ENCODE measurements around the gene TIMM22.

Gene TIMM22

GRCh38 chr17:1018547-1018946, 21.6 kb downstream of the TIMM22 start:
- no peak for DNase-seq (ENCODE audit: low read depth, low spot score)

GRCh38 chr17:1019451-1019850, 22.5 kb downstream of the TIMM22 start:
- no peak for DNase-seq (ENCODE audit: low read depth, low spot score)

GRCh38 chr17:1021147-1021546, 24.2 kb downstream of the TIMM22 start:
- DNase-seq (ENCODE audit: low read depth, low spot score): no peak

DNA sequence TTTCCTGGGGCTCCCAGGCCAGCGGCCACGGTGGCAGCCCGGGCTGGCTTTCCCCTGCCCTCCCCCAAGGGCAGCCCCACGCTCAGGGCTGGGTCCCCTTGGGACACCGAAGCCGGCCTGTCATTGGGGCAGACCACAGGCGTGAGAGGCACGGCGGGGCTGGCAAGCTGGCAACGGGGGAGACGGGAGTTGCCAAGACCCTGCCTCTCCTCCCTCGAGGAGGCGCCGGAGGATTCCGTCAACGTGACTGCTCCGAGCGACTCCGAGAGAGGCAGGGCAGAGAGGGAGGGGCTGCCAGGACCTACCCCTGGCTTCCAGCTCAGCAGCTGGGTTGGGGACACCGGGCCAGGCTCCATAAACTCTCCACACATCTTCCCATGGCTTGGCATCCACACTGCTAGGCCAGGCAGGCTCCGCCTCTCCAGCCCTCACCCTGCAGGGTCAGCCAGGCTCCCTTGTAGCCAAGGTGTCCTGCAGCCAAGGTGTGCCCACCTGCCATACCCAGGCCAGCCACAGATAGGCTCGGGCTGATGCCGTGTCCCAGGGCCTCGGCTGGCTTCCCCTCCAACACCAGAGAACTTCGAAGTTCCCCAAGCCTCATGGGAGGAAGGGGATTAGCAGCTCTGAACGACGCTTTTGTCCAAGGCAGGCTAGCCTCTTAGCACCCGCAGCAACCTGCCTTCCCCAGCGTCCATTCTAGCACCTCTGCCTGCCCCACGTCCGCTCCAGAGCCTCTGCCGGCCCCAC, 25.5 kb downstream of the TIMM22 start:
- no peak for DNase-seq (ENCODE audit: low read depth, low spot score)

- DNase-seq (ENCODE audit: low read depth, low spot score): no peak
Measured at GRCh38 chr17:1024076-1024475, 27.1 kb downstream of the TIMM22 start.

DNA sequence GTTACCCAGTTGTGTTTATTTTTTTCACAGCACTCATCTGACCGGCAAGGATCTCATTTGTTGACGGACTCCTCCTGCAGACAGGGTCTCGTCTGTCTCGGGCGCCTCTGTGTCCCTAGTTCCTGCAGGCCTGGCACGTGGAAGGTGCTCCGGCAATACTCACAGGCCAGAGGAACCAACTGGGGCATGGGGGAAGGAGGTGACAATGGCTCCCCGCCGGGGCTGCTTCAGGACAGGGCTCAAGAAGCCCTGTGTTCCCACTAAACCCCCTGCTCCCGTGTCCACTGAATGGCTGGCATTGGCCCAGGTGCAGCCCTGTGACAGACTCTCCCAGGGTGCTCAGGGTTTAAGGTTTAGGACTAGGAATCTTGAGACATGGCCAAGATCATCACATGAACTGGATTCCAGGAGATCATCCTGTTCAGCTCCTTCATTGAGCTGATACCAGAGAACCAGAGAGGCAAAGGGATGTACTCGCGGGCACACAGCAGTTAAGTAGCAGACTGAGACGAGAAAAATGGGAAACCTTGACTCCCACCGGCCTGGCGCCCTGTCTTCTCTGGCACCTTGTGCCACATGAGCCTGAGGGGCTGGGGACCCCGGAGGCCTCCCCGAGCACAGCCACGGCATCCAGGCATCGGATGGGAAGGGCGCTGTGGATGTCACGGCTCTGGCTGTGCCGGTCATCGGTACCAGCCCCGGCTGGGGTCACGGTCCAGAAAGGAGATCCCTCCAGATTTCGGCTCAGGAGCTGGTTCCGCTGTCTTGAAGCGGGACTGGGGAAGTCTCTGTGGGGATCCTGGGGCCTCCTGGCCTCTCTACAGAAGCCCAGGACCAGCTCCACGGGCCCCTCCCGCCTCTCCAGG, 29.0 kb downstream of the TIMM22 start:
- no peak for DNase-seq (ENCODE audit: low read depth, low spot score)

DNA sequence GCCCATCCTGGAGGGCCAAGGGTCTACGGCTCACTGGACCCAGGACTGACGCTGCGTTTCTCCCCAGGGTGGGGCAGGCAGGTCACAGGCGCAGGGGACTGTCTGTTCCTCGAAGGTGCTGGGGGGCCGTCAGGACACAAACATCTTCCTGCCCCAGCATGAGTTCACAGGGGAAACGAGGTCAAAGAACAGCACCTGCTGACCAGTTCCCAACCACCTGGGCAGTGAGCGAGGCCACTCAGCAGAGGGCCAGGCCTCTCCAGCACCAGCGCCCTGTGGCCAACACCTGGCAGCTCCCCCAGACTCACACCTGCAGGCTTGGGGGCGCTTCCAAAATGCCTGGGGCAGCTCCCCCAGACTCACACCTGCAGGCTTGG, 29.7 kb downstream of the TIMM22 start:
- DNase-seq (ENCODE audit: low read depth, low spot score): no peak

DNA sequence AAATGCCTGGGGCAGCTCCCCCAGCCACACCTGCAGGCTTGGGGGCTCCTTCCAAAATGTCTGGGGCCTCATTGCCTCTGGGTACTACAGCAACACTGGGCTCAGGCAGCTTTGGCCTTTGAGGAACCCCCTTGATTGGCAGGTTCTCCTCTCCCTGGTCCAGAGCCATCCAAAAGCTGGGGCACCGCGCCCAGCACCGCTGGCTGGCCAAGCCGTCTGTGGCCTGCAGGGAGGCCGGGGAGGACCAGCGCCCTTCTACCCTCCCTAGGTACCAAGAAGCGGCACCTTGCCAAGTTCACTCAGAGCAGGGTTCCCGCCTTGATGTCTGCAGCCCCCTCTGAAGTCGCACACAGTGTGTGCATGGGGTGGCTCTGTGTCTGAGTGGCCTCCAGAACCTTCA, 30.1 kb downstream of the TIMM22 start:
- no peak for DNase-seq (ENCODE audit: low read depth, low spot score)

DNA sequence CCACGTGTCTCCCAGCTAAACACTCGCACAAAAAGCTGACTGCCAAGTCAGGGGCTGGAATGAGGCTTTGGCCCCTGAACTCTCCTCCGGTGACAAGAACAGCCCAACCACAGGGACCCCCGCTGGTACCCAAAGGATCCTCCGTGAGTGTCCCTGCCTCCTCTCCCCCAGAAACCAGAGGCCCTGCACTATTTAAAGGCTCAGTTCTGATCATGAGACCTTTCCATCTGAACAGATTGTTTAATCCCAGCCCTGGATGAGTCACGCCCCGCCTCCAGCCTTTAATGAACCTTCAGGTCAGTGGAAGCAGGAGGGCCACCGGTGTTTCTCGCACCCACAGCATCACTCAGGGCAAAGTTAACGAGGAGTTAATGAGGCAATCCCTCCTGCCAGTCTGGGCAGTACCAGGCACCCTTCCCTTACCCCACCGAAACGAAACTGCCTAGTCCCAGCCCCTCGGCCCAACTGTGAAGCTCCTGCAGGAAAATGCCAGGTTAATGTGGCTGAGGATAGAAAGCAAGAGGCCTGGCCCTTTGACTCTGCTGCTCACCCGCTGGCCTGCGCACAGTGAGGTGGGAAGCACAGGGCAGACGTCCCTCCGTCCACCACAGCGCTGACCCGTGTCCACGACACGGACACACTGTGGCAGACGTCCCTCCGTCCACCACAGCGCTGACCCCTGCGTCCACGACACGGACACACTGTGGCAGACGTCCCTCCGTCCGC, 32.4 kb downstream of the TIMM22 start:
- no peak for DNase-seq (ENCODE audit: low read depth, low spot score)

DNA sequence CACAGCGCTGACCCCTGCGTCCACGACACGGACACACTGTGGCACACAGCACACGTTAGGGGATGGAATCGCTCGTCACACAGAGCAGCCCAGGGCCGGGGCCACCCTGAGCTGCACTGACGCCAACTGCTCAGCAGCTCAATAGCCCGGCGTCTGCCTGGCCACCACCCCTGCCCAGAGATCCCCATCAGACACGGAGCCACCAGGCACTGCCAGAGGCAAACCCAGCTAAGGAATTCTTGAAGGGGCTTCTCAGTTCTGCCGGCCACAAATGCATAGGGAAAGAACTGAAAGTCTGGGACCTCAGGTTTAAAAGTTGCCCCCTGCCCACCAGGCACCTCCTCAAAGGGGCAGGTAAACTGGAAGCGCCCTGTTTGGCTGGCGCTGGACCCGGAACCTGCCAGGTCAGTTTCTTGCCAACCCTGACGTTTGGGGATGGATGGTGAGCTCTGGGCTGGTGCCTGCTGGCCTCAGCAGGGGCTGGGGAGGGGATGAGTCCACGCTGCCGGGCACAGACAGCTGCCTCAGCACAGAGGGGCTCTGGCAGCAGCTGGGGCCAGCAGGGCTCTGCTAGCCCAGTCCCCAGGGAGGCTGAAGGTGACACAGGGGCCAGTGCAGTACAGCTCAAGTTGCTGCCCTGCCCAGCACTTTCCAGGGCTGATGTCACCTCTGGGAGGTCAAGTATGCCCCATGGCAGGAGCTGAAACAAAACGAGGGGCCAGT, 33.2 kb downstream of the TIMM22 start:
- DNase-seq (ENCODE audit: low read depth, low spot score): no peak

DNA sequence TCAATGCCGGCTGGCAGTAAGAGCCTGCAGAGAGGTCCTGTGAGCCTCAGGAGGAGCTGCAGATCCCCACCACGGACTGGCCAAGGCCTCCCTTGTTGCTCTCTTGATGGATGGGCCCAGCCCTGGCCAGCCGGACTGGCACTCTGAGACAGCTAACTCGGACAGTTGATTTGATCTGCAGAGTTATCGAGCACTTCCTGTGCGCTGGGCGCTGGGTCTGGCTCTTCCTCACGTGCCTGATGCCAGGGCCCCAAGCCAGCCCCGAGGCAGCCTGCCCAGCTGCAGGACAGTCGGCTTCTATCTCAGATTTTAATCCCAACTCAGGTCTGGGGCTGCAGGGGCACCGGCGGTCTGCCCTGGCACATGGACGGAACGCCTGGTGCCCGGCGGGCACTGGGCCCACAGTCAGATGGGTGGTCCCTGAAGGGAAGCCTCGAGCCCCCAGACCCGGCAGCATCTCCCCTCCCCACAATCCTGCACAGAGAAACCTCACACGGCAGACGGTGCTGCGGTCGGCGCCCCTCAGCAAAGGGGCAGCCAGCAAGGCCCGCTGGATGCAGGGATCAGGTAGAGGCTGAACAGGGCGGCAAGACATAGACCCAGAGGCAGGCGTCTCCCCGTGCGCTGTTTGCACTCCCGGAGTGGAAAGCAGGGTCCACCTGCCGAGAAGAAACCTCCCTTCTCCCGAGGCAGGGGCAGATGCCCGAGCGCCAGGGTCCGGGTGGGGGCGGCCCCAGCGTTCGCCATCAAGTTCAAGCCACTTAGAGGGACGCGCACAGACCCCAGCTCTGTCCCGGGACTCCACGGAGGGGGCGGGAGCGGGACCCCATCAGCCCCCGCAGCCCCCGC, 34.0 kb downstream of the TIMM22 start:
- DNase-seq (ENCODE audit: low read depth, low spot score): no peak

GRCh38 chr17:1031711-1032110, 34.8 kb downstream of the TIMM22 start:
- no peak for DNase-seq (ENCODE audit: low read depth, low spot score)

DNA sequence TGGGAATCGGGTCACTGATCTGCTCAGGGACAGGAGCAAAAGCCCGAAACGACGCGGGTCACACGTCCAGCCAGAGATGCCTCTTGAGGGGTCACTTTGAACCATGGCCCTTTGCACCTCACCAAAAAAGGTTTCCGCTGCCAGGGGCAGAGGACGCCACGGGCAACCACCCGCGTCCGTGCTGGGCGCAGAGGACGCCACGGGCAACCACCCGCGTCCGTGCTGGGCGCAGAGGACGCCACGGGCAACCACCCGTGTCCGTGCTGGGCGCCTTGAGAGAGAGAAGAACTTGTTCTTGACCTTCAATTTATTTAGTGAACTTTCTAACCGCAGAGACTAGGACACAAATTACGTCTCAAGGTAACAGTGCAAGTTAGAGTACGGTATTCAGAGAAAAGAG, 35.5 kb downstream of the TIMM22 start:
- DNase-seq (ENCODE audit: low read depth, low spot score): no peak

DNA sequence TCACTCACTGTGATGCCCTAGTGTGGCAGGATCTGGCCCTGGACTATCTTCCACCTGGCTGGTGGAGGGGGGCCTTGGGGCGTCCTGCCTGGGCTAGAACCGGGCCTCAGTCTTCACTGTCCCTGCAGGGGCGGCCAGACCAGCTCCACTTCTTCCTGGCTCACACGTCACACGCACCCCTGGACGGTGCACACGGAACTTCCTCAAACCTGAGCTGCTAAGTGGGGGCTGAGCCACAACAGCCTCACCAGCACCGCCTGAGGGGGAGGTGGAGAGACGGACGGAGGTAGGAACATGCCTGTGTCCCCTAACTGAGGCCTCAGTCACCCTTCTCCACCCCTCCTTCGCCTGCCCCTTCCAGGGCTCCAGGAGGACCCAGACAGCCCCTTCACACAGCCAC, 36.6 kb downstream of the TIMM22 start:
- DNase-seq (ENCODE audit: low read depth, low spot score): no peak

- DNase-seq (ENCODE audit: low read depth, low spot score): no peak
Measured at GRCh38 chr17:1034652-1035210, 37.8 kb downstream of the TIMM22 start.

DNA sequence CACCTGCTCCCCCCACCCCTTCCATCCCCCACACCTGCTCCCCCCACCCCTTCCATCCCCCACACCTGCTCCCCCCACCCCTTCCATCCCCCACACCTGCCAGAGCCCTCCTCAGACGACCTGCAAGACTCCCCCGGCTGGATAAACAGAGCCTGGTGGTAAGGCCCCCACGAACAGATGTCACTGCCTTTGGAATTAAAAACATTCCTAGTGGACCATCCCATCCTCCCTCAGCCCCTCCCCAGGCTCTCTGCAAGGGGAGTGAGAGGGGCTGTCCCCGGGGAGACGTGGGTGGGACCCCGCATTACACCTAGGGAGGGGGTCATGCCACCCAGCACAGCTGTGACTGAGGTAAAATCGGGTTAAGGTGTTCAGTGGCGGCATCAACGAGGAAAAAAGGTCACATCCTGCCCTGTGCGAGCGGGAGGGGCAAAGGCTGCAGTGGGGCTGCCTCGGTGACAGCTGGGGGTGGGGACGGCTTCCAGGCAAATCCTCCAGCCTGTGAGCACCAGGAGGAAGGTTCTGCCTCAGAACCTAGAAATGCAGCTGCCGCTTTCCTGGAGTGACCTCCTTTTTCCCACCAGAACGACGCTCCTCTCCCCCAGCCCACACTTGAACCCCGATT, 38.7 kb downstream of the TIMM22 start:
- no peak for DNase-seq (ENCODE audit: low read depth, low spot score)

GRCh38 chr17:1036171-1036844, 39.4 kb downstream of the TIMM22 start:
- DNase-seq (ENCODE audit: low read depth, low spot score): no peak

- DNase-seq (ENCODE audit: low read depth, low spot score): no peak
Measured at GRCh38 chr17:1036845-1037237, 39.9 kb downstream of the TIMM22 start.

- DNase-seq (ENCODE audit: low read depth, low spot score): no peak
Measured at GRCh38 chr17:1037238-1037879, 40.4 kb downstream of the TIMM22 start.
